Measurements from ENCODE around the gene TMEM243. TPM values are rescaled to one million over a fixed set of nuclear protein-coding genes. Genes with fewer than 3 reads are reported as not detected.
"Not testable (repeated sequence)": the region's sequence is repeated elsewhere in the genome, so short reads cannot be mapped to it uniquely, and the experiment has no call there.

Gene TMEM243
- total RNA-seq = 20.3 and 21.8 TPM in 2 replicates
- long read RNA-seq, partial matches to known transcripts = 0 of 4 reads
- long read RNA-seq, other reads (novel, unspliced or antisense) = 4 of 4 reads

- Mint-ChIP-seq H3K4me1 (peaks cover 34% of the 10 kb centered on the region), H3K27me3 (ENCODE audit: low read depth) (no peaks in the 10 kb centered on the region), H3K27ac (ENCODE audit: unreplicated experiment) (peak within 1 kb of the TSS; percentile 74), H3K4me3 (peak within 1 kb of the TSS; percentile 96), H3K36me3 (ENCODE audit: low read depth) (no peaks in the 10 kb centered on the region), H3K9me3 (no peaks in the 10 kb centered on the region)
- TF ChIP-seq, protein P1, sequence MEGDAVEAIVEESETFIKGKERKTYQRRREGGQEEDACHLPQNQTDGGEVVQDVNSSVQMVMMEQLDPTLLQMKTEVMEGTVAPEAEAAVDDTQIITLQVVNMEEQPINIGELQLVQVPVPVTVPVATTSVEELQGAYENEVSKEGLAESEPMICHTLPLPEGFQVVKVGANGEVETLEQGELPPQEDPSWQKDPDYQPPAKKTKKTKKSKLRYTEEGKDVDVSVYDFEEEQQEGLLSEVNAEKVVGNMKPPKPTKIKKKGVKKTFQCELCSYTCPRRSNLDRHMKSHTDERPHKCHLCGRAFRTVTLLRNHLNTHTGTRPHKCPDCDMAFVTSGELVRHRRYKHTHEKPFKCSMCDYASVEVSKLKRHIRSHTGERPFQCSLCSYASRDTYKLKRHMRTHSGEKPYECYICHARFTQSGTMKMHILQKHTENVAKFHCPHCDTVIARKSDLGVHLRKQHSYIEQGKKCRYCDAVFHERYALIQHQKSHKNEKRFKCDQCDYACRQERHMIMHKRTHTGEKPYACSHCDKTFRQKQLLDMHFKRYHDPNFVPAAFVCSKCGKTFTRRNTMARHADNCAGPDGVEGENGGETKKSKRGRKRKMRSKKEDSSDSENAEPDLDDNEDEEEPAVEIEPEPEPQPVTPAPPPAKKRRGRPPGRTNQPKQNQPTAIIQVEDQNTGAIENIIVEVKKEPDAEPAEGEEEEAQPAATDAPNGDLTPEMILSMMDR (conservative IDR thresholded peaks at IDR 0.05) = peak; percentile 45
- DNase-seq (ENCODE audit: low read depth, low spot score) = peak; percentile 43
Measured at GRCh38 chr7:87219545-87220025, at the start of gene TMEM243. TSS of gene TMEM243 (minus strand) at chr7:87219732. CDS start at chr7:87219503, 229 bp downstream.

DNA sequence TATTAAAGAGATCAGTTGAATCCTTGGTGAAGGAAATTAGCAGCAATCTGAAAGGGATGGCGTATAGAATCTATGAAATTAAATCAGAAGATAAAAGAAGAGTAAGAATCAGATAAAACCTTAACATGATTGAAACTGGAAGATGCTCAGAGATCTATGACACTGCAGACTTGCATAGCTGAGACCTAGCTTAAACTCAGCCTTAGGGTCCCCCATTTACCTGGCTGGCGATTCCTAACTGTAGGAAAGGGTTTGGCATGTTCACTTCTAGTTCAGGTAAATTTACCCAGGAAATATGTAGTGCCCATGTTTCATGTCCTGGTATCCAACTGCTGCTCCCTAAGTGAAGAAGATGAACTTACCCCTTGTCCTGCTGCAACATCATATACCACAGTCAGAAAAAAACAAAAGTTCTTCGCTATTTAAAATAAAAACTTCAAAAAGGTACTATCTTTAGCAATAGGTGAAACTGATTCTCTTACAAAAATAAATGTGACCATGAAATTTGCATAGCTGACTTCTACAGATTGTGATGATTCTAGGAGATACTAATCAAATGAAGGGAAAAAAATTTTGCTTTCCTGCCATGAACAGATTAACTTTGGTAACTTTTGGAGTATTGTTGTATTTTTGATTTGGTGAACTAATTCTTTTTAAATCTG, 47.8 kb upstream of the TMEM243 start:
- Mint-ChIP-seq H3K4me1 (no peaks in the 10 kb centered on the region), H3K27ac (ENCODE audit: unreplicated experiment) (no peak overlapping the region), H3K27me3 (ENCODE audit: low read depth) (peaks cover 9% of the 10 kb centered on the region), H3K9me3 (peaks cover 1% of the 10 kb centered on the region), H3K36me3 (ENCODE audit: low read depth) (no peaks in the 10 kb centered on the region), H3K4me3 (no peak overlapping the region)
- TF ChIP-seq, protein P1 (conservative IDR thresholded peaks at IDR 0.05) = no peak
- no peak for DNase-seq (ENCODE audit: low read depth, low spot score)

- Mint-ChIP-seq H3K36me3 (ENCODE audit: low read depth) (no peaks in the 10 kb centered on the region), H3K9me3 (no peaks in the 10 kb centered on the region), H3K4me3 (no peak overlapping the region), H3K27me3 (ENCODE audit: low read depth) (peaks cover 12% of the 10 kb centered on the region), H3K4me1 (no peaks in the 10 kb centered on the region), H3K27ac (ENCODE audit: unreplicated experiment) (no peak overlapping the region)
- TF ChIP-seq, protein P1 (conservative IDR thresholded peaks at IDR 0.05) = no peak
- DNase-seq (ENCODE audit: low read depth, low spot score) = no peak
Measured at GRCh38 chr7:87263537-87263936, 44.0 kb upstream of the TMEM243 start.

- TF ChIP-seq, protein P1 (conservative IDR thresholded peaks at IDR 0.05) = no peak
- Mint-ChIP-seq H3K36me3 (ENCODE audit: low read depth) (no peaks in the 10 kb centered on the region), H3K4me1 (no peaks in the 10 kb centered on the region), H3K4me3 (no peak overlapping the region), H3K27me3 (ENCODE audit: low read depth) (peaks cover 30% of the 10 kb centered on the region), H3K27ac (ENCODE audit: unreplicated experiment) (no peak overlapping the region), H3K9me3 (peaks cover 6% of the 10 kb centered on the region)
- DNase-seq (ENCODE audit: low read depth, low spot score) = no peak
Measured at GRCh38 chr7:87253589-87254087, 34.1 kb upstream of the TMEM243 start.

DNA sequence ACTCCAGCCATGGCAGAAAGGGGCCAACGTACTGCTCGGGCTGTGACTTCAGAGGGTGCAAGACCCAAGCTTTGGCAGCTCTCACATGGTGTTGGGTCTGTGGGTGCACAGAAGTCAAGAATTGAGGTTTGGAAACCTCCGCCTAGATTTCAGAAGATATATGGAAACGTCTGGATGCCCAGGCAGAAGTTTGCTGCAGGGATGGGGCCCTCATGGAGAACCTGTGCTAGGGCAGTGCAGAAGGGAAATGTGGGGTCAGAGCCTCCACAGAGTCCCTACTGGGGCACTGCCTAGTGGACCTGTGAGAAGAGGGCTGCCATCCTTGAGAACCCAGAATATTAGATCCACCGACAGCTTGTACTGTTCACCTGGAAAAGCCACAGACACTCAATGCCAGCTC, 26.1 kb upstream of the TMEM243 start:
- H3K27ac Mint-ChIP-seq (ENCODE audit: unreplicated experiment); H3K4me3 Mint-ChIP-seq; DNase-seq (ENCODE audit: low read depth, low spot score); H3K4me1 Mint-ChIP-seq: not testable (repeated sequence)
- Mint-ChIP-seq H3K36me3 (ENCODE audit: low read depth) (peaks cover 12% of the 10 kb centered on the region), H3K27me3 (ENCODE audit: low read depth) (peaks cover 14% of the 10 kb centered on the region), H3K9me3 (peaks cover 13% of the 10 kb centered on the region)

DNA sequence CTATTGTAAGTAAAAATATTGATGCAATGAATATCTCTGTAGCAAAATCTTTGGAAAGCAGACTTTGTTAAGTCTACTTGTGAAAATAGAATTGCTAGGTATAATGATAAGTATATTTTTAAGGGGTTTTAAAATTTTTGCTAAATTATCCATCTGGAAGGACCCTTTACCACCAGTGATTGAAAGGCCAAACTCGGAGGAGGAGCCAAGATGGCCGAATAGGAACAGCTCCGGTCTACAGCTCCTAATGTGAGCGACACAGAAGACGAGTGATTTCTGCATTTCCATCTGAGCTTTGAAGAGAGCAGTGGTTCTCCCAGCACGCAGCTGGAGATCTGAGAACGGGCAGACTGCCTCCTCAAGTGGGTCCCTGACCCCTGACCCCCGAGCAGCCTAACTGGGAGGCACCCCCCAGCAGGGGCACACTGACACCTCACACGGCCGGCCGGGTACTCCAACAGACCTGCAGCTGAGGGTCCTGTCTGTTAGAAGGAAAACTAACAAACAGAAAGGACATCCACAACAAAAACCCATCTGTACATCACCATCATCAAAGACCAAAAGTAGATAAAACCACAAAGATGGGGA, 19.0 kb upstream of the TMEM243 start:
- H3K36me3 Mint-ChIP-seq (ENCODE audit: low read depth); DNase-seq (ENCODE audit: low read depth, low spot score); H3K4me3 Mint-ChIP-seq; H3K27me3 Mint-ChIP-seq (ENCODE audit: low read depth); H3K4me1 Mint-ChIP-seq; H3K9me3 Mint-ChIP-seq; H3K27ac Mint-ChIP-seq (ENCODE audit: unreplicated experiment): not testable (repeated sequence)
